HCT116 (cell line): ENCODE results near the gene DPPA3. TPM values are rescaled to one million over a fixed set of nuclear protein-coding genes. Genes with fewer than 3 reads are reported as not detected.

Source experiments
- ATAC-seq: fragments of 200-7000 bp; cut with Tn5 transposase; 2 replicates; pipeline ENCODE4 v1.9.1; 2020; ENCODE audit warnings: mild to moderate bottlenecking, moderate library complexity
- BruUV-seq: library from RNA; stranded (reverse); fragments of 400-500 nt; replicated peaks from 2 replicates; lab custom pipeline; 2021; lab: Mats Ljungman, UMichigan
- CTCF ChIA-PET: fragments of 300-600 bp; sonication (Branson Sonifier 250); formaldehyde crosslinking; loops from one replicate; lab custom pipeline; 2021; ENCODE audit warnings: antibody characterized with exemption; lab: Charles Lee
- POLR2A ChIA-PET: fragments of 300-600, 350-600 bp; sonication (Branson Sonifier 250); formaldehyde crosslinking; loops from one replicate; lab custom pipeline; 2021; ENCODE audit warnings: antibody characterized with exemption; lab: Charles Lee
- RAD21 ChIA-PET, 2 experiments: fragments of 300-600 bp; sonication (Branson Sonifier 250); formaldehyde crosslinking; loops; one replicate each; lab custom pipeline; 2023; ENCODE audit warnings: low total read pairs in 2 of 2; ENCODE audit not compliant: uncharacterized antibody in 2 of 2, unreplicated experiment in 2 of 2, low non-redundant PET in 1 of 2; lab: Charles Lee
- DNase-seq: peaks from one replicate; pipeline ENCODE4 v3.0.0-alpha.2; 2010; ENCODE audit warnings: low read depth, low spot score
- H2AFZ ChIP-seq: fragments of 200-600 bp; shearing (Covaris generic), sonication (generic); 2 replicates; pipeline ENCODE4 v1.6.1; 2017; ENCODE audit warnings: low read depth, mixed run types, mixed read lengths, antibody characterized with exemption, low read length; ENCODE audit not compliant: poor library complexity, severe bottlenecking
- H3K27ac ChIP-seq: 2 replicates; pipeline ENCODE4 v1.5.1; 2012; ENCODE audit warnings: low read depth, low read length
- H3K27me3 ChIP-seq: fragments of 200-600 bp; sonication (generic); 2 replicates; pipeline ENCODE4 v1.6.1; 2016; ENCODE audit warnings: mixed run types, low read length, mixed read lengths; ENCODE audit not compliant: insufficient read depth
- H3K36me3 ChIP-seq, 2 experiments: fragments of 200-500 bp in 1 of 2; fragments of 200-600 bp in 1 of 2; sonication (Bioruptor generic) in 1 of 2; sonication (generic) in 1 of 2; 2 replicates each; pipeline versions ENCODE4 v1.5.1 to v1.6.1; 2014 to 2016; ENCODE audit warnings: low read length in 2 of 2, inconsistent platforms in 1 of 2, mixed read lengths in 1 of 2, mixed run types in 1 of 2; ENCODE audit not compliant: insufficient read depth in 2 of 2, control insufficient read depth in 1 of 2
- H3K4me1 ChIP-seq, 2 experiments: fragments of 200-600 bp in 1 of 2; sonication (generic) in 1 of 2; 2 replicates each; pipeline versions ENCODE4 v1.5.1 to v1.6.1; 2012 to 2017; ENCODE audit warnings: low read length in 2 of 2, inconsistent platforms in 1 of 2, mild to moderate bottlenecking in 1 of 2, mixed read lengths in 1 of 2, mixed run types in 1 of 2, moderate library complexity in 1 of 2; ENCODE audit not compliant: insufficient read depth in 2 of 2, control insufficient read depth in 1 of 2
- H3K4me2 ChIP-seq: fragments of 200-600 bp; sonication (generic); 2 replicates; pipeline ENCODE4 v1.6.1; 2017; ENCODE audit warnings: mixed run types, low read length, mixed read lengths
- H3K4me3 ChIP-seq, 2 experiments: fragments of 200-600 bp in 1 of 2; sonication (generic) in 1 of 2; replicated peaks in 1 of 2; 2 replicates each; pipeline ENCODE4 v1.5.1; 2011 to 2016; ENCODE audit warnings: low read length in 2 of 2, control low read depth in 1 of 2, low read depth in 1 of 2, mild to moderate bottlenecking in 1 of 2, mixed read lengths in 1 of 2, mixed run types in 1 of 2
- H3K79me2 ChIP-seq: fragments of 200-600 bp; sonication (generic); 2 replicates; pipeline ENCODE4 v1.6.1; 2017; ENCODE audit warnings: mild to moderate bottlenecking, mixed run types, low read length, moderate library complexity, mixed read lengths; ENCODE audit not compliant: insufficient read depth
- H3K9ac ChIP-seq: fragments of 200-600 bp; sonication (generic); 2 replicates; pipeline ENCODE4 v1.6.1; 2016; ENCODE audit warnings: low read length, mixed read lengths
- H3K9me2 ChIP-seq: fragments of 200-600 bp; sonication (generic), shearing (Covaris generic); 2 replicates; pipeline ENCODE4 v1.6.1; 2017; ENCODE audit warnings: mixed run types, mild to moderate bottlenecking, moderate library complexity; ENCODE audit not compliant: insufficient read depth
- H3K9me3 ChIP-seq, 2 experiments: fragments of 200-500 bp in 1 of 2; fragments of 200-600 bp in 1 of 2; sonication (Bioruptor generic) in 1 of 2; sonication (generic) in 1 of 2; 2 replicates each; pipeline ENCODE4 v1.6.1; 2014 to 2017; ENCODE audit warnings: low read length in 2 of 2, mixed read lengths in 2 of 2, inconsistent platforms in 1 of 2, low read depth in 1 of 2, mild to moderate bottlenecking in 1 of 2, mixed run types in 1 of 2, moderate library complexity in 1 of 2; ENCODE audit not compliant: control insufficient read depth in 1 of 2, insufficient read depth in 1 of 2
- H4K20me1 ChIP-seq: fragments of 200-600 bp; sonication (generic), shearing (Covaris generic); 2 replicates; pipeline ENCODE4 v1.6.1; 2017; ENCODE audit warnings: mixed run types, mild to moderate bottlenecking, moderate library complexity; ENCODE audit not compliant: insufficient read depth
- CBX3 ChIP-seq: IDR thresholded peaks from 2 replicates; pipeline ENCODE4 v1.6.1; 2012; ENCODE audit warnings: low read depth
- EZH2 ChIP-seq: fragments of 200-600 bp; sonication (generic); IDR thresholded peaks from 2 replicates; pipeline ENCODE4 v1.6.1; 2017; ENCODE audit warnings: antibody characterized with exemption, mixed run types
- FOSL1 ChIP-seq: IDR thresholded peaks from 2 replicates; pipeline ENCODE4 v1.6.1; 2012; ENCODE audit warnings: low read depth
- MAX ChIP-seq: IDR thresholded peaks from 2 replicates; pipeline ENCODE4 v1.6.1; 2012
- POLR2A ChIP-seq: IDR thresholded peaks from 2 replicates; pipeline ENCODE4 v1.7.0; 2011; ENCODE audit warnings: borderline replicate concordance; ENCODE audit not compliant: insufficient read depth, insufficient read length; ENCODE audit errors: extremely low read depth
- intact Hi-C: fragments of 100-400 bp; cut with micrococcal nuclease; formaldehyde crosslinking; loops from 2 replicates; pipeline ENCODE4 v1.10.0; 2022
- total RNA-seq: library from RNA; stranded (reverse); gene quantifications from one replicate; pipeline ENCODE4 v1.2.1, GENCODE V29; 2021; ENCODE audit not compliant: unreplicated experiment
- TF ChIP-seq, protein P1 (sequence below): IDR thresholded peaks from 2 replicates; pipeline ENCODE4 v1.6.1; 2011; ENCODE audit warnings: mild to moderate bottlenecking, low read length, moderate library complexity; ENCODE audit not compliant: insufficient replicate concordance; ENCODE audit errors: extremely low read depth

The DPPA3 gene
- total RNA-seq, 1 experiment from 2014 or later, result not detected

DNA sequence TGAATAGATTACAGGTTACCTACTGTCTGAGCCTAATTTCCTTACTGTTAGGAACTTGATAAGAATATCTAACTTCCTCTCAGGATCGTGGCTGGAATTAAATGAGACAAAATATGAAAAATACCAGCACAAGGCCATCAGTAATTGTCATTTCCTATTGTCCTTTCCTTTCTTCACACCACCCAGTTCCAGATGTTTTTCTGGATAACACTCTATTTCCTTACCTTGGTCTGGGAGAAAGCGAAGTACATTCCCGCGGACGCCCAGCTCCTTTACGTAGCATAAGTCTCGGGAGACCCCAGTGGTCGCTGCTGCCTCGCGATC lies 16.0 kb upstream of the DPPA3 start:
- Histone ChIP-seq H2AFZ (no peak overlapping the region), H3K9me3 (no peaks in the 10 kb centered on the region), H3K4me3 (no peak overlapping the region), H3K9ac (no peak overlapping the region)
- DNase-seq (no peak), ATAC-seq (no peak)
- CTCF ChIA-PET, result no interaction called here
- BruUV-seq, result no TSS peak
- TF ChIP-seq POLR2A (no peak), CBX3 (no peak), MAX (no peak), EZH2 (no peak)
- TF ChIP-seq, all 23 proteins: peak for 0
- Histone ChIP-seq H3K36me3 (no peaks in the 10 kb centered on the region), H3K27me3 (no peaks in the 10 kb centered on the region), H3K9me2 (no peaks in the 10 kb centered on the region), H4K20me1 (no peaks in the 10 kb centered on the region), H3K4me2 (no peak overlapping the region), H3K27ac (no peak overlapping the region), H3K4me1 (no peaks in the 10 kb centered on the region), H3K79me2 (no peaks in the 10 kb centered on the region)
- ChIA-PET RAD21 (no interaction called here), POLR2A (no interaction called here)
- intact Hi-C loops, result no loop called here

GRCh38 chr12:7695566-7696197 lies 15.6 kb upstream of the DPPA3 start, which contains the start of gene GDF3:
Gene GDF3, minus strand, starts transcription at chr12:7695775. Its CDS starts 47 bp downstream, at chr12:7695728.
- Histone ChIP-seq H3K9me2 (no peaks in the 10 kb centered on the region), H3K79me2 (no peaks in the 10 kb centered on the region), H3K9ac (no peak within 1 kb of the TSS), H3K4me3 (no peak within 1 kb of the TSS), H3K9me3 (no peaks in the 10 kb centered on the region), H2AFZ (no peak within 1 kb of the TSS), H3K36me3 (no peaks in the 10 kb centered on the region), H3K27me3 (no peaks in the 10 kb centered on the region), H4K20me1 (no peaks in the 10 kb centered on the region), H3K4me1 (no peaks in the 10 kb centered on the region), H3K4me2 (no peak within 1 kb of the TSS), H3K27ac (no peak within 1 kb of the TSS)
- intact Hi-C loops, result no loop called here
- TF ChIP-seq, protein P1, sequence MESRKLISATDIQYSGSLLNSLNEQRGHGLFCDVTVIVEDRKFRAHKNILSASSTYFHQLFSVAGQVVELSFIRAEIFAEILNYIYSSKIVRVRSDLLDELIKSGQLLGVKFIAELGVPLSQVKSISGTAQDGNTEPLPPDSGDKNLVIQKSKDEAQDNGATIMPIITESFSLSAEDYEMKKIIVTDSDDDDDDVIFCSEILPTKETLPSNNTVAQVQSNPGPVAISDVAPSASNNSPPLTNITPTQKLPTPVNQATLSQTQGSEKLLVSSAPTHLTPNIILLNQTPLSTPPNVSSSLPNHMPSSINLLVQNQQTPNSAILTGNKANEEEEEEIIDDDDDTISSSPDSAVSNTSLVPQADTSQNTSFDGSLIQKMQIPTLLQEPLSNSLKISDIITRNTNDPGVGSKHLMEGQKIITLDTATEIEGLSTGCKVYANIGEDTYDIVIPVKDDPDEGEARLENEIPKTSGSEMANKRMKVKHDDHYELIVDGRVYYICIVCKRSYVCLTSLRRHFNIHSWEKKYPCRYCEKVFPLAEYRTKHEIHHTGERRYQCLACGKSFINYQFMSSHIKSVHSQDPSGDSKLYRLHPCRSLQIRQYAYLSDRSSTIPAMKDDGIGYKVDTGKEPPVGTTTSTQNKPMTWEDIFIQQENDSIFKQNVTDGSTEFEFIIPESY, result no peak
- no peak for TF ChIP-seq POLR2A
- no peak for TF ChIP-seq FOSL1
- DNase-seq, result no peak
- BruUV-seq, result no TSS peak
- POLR2A ChIA-PET, result no interaction called here
- ATAC-seq, result no peak
- CTCF ChIA-PET, result no interaction called here
- RAD21 ChIA-PET, result no interaction called here
